NCI-H1694 (cell line): ENCODE results near the gene TMOD2.

ENCODE experiments used
- DNase-seq: peaks from one replicate; lab custom pipeline; 2025; lab: John Stamatoyannopoulos, UW

TMOD2 gene

GRCh38 chr15:51861557-51862359 lies 110.4 kb downstream of the TMOD2 start:
- no peak for DNase-seq

- DNase-seq = no peak
Observed at GRCh38 chr15:51863131-51863530, 111.7 kb downstream of the TMOD2 start.

- DNase-seq = no peak
Observed at GRCh38 chr15:51864408-51865056, 113.1 kb downstream of the TMOD2 start.

GRCh38 chr15:51865317-51865716 lies 113.9 kb downstream of the TMOD2 start:
- no peak for DNase-seq
